HG02798 (cell line): ENCODE measurements around the gene MTMR10.
A peak's percentile ranks its signal among the peaks of the same experiment; 100 is the strongest.

Source experiments
- ATAC-seq: cut with Tn5 transposase; IDR thresholded peaks from one replicate; pipeline ENCODE4 v1.9.1; 2021; ENCODE audit warnings: mild to moderate bottlenecking; ENCODE audit not compliant: unreplicated experiment, poor library complexity

The MTMR10 gene

DNA sequence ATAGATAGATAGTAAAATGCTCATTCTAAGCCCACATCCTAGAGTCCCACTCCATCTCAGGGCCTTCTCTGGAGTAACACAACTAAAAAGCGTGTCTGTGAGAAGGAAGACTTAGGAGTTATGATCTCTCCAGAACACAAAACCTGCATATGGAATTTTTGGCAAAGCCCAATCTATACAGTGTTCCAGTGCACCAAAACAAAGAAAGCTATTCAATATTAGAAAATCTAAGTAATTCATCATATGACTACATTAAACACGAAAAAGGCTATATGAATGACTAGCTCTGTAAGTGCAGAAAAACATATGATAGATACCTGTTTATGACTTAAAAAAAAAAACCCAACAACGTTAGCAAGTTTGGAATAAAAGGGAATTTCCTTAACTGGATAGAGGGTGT, 27.7 kb downstream of the MTMR10 start:
- no peak for ATAC-seq

DNA sequence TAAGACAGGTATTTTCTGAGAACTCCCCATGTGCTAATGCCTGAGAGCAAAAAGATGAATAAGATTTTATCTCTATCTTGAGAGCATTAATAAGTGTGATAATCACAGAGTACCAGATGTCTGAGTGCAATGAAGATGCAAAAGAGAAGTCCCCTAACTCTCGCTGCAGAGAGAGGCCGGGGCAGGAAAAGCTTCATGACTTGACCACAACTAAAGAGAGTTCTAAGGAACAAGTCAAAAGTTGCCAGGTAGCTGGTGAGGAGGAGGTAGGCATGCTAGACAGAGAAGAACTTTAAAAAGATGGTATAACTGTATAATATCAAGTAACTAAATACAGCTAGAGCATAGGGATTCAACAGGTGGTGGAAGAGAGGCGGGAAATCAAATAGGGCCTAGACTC, 28.8 kb downstream of the MTMR10 start:
- ATAC-seq, result no peak

DNA sequence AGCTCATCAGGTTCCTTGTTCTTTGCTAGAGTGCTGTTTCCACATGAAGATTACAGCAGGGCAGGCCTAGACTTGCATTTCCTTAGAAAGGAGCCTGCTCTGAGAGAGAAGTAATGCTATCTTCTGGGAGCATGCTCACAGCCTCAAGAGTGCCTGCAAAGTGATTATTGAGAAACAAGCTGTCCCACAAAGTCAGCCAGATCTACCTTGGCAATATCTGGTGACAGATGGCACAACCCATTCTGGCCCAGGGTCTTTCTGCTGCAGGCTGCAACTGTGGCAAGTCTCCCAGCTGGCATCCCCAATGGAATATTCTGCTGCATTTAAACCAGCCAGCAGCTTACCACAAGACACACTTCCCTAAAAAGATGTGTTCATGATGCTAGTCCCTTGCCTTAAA, 29.3 kb downstream of the MTMR10 start:
- ATAC-seq, result no peak

DNA sequence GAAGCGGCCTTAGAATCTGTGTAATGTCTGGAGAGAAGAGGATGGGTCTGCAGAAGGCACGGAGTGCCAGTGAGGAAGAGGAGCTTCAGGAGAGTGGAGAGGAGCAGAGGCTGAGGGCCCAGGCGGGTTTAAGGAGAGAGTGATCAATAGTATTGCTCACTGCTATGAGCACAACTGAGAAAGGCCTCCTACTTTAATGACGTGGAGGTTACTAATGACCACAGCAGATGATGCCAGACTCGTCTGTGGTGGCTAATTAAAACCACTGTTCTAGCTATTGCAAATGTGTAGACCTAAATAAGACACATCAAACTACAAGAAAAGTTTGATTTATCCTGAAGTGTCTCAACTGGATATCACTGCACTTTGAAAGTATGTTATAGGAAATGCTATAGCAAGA, 33.2 kb downstream of the MTMR10 start:
- ATAC-seq, result no peak

DNA sequence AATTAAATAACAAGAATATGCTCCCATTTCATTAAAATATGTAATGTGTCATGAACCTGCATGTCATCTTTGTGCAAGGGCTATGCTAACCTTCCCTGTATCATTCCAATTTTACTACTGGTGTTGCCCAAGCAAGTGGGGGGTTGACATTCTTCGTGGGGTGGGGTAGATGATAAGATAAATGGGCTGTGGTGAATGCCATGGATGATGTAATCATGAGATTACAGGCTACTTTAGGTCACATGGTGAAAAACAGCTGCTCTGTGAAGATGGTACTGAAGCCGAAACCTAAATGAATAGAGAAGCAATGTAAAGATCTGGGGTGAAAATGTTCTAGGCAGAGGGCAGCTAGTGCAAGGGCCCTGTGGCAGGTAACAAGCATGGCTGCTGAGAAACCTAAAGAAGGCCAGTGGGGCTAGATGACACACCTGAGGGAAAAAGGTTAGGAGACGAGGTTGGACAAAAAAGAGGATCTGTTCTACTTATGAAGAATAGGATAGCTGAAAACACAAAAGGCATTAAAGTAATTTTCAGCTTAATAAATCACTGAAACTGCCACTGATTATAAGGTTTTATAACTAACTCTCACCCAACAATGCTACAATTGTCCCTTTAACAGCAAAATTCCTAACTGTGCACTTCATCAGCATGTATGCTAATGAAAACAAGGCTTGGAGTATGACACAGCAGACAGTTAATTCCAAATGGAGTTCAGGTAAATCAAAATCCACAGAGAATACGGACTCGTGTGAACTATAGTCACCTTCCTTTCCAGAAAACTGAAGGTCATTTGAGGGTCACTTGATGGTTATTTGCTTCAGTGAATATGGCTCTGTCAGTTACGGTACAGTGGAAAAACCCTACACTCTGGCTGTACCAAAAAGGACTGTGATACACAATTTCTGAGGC, 35.0 kb downstream of the MTMR10 start:
- no peak for ATAC-seq

DNA sequence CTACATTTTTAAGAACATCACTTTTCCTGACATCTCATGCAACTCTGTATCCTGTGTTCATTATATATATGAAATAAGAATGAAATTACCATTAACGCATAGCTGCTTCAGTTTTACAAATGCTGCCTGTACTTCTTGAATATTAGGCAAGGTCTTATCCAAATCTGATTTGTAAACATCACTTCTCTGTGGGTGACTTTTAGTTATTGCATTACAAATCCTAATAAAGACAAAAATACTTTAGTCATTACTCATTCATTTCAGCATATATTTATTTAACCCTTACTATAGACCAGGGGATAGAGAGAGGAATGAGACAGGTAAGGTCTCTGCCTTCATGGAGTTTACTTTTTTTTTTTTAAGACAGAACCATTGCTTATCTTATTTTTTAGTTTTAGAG, 36.8 kb downstream of the MTMR10 start:
- no peak for ATAC-seq

DNA sequence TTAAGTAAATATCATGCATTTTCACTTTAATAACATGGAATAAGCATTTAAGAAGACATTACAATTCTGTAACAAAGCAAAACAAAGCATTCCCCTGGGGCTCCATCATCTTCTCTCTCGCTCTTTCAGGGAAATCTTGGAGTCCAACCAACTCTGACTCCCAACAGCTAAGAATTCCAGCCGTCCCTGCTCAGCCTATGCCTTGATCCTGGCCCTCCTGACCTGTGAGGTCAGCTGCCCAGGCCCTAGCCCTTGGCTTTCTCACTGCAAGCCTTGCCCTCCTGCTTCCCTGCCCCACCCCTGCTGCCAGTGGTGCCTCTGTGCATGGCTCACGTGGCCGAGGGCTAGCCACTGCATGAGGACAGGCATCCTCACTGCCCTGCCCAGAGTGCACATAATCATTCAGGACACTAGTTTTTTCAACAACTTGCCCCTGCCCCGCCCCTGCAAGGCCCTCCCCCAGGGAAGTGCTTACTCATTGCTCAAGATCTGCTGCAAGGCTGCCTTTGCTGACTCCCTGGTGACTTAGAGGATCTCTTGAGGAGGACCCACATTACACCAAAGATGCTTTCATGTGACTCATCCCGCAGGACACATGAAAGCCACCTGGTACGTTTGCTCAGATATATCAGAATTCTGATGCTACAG, 37.6 kb downstream of the MTMR10 start:
- no peak for ATAC-seq

DNA sequence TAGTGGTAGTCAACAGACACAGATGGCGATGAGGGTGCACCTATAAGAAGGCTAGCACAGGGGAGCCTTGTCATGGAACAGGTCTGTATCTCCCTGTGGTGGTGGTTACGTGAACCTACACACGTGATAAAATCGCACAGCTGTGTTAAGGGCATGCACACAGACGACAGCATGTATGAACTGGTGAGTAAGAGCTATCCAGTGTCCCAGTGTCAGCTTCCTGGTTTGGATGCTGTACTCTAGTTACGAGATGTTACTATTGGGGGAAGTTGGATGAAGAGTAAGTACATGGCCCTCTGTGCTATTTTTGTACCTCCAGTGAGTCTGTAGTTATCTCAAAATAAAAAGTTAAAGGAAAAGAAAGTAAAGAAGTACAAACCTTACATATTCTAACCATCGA, 38.2 kb downstream of the MTMR10 start:
- no peak for ATAC-seq

DNA sequence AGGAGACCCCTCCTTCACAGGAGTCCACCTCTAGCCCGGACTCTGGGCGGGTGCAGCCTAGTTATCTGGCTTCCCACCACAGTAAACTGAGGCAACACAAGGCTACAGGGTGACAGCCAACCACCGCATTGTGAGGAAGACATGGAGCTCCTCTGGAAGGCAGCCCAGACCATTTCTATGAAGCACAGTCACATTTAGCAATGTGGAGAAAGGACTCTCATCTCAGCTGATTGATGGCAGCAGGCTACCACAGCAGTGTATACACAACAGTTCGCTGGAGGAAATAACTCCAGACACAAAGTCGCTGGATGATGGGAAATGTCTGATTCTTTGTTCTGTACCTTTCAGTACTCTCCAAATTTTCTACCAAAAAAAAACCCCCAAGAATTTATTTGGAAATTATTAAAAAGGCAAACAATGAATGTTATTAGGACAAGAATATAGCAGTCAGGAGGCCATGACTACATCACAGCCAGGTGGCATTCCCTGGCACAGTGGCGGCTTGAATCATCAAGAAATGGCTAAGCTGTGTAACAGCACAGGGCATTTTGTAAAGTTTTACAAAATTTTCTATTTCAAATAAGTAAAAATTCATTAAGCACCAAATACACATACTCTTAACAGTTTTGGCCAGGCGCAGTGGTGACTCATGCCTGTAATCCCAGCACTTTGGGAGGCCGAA, 47.6 kb downstream of the MTMR10 start:
- no peak for ATAC-seq

DNA sequence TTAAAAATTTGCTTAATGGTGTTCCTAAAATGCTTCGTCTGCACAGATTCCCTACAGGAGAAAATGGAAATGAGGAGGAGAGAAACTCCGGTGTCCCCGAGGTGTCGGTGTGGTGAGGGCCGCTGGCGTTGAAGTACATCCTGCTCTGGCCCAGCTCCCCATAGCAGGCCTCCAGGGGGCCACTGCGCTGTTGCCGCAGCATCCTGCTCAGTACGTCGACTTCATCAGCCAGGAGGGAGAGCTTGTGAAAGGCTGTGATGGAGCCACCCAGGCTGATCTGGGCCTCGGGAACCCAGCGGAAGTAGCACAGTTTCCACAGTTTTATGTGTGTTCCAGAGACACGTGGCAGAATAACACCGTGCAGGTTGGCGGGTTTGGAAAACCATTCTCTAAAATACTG, 49.9 kb downstream of the MTMR10 start:
- no peak for ATAC-seq

DNA sequence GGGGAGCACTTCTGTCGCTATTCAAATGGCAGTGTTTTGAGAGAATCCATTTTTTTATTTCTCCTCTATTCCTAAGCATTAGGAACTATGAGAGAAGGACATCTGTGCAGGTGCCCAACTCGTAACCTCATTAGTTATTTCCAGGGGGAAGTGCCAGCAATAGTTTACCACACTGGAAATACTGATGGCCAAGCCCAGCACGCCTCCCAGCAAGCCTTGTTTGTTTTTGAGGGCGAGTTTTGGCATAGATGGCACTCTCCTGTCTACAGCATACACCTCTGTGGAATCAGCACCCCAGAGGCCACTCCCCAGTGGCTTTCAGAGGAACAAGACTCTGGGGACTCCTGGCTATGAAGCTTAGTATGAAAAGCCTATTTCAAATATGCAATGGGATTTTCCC, 51.1 kb downstream of the MTMR10 start:
- no peak for ATAC-seq

DNA sequence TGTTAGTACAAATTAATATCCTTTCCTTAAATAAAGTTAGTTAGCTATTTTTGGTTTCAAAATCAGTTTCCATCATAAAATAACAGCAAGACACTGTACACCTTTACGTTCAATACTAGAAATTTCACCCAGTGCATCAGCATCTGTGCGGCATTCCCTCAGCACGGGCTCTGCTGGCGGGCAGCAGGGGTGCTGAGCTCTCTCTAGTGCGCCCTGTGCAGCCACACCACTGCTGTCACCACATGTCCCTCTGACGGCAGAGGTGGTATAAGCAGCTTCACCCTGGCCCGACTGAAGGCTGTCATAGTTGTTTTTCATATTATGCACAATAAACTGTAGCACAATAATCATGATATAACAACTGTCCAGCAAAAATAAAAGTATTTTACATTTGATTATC, 52.3 kb downstream of the MTMR10 start:
- no peak for ATAC-seq

DNA sequence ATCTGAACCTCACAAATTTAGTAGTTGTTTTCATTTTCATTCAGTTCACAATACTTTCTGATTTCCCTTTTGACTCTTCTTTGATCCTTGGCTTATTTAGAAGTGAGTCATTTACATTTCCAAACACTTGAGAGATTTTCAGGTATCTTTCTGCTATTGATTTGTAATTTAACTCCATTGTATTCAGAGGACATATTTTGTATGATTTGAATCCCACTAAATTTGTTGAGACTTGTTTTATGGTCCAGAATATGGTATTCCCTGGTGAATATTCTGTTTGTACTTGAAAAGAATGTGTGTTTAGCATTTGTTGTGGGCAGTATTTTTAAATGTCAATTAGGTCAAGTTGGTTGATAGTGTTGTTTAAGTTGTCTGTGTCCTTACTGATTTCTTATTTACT, 58.1 kb downstream of the MTMR10 start:
- ATAC-seq, result no peak

DNA sequence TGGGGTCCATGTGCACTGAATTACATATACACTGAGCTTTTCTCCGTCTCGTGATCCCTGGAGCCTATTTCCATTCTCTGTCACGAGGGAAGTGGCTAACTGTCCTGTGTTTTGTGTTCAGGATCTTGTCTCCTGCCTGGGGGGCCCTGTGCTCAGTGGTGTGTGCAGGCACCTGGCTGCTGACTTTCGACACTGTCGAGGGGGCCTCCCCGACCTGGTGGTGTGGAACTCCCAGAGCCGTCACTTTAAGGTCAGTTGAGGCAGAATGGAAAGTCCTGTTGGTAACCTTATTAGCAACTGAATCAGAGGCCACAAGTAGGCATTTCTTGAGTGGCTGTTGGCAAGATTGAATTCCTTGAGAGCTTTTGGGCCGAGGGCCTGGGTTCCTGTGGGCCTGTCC, 61.0 kb downstream of the MTMR10 start:
- peak; percentile 53 for ATAC-seq

DNA sequence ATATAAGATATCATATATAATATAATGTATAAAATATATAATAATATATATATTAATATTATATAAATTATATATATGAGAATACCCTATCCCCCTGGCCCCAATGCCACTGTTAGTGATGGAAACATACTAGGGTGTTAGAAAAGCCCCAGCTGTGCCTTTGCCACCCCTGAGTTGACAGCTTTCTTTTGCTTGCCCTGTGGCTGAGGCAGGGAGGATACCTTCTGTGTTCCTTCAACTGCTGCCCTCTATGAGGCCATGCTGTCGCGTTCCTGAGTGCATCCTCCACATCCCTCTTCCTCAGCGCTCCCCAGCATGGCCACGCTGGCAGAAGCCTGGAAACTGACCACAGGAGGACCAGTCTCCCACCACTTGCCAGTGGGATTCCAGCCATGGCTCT, 61.4 kb downstream of the MTMR10 start:
- peak; percentile 11 for ATAC-seq

DNA sequence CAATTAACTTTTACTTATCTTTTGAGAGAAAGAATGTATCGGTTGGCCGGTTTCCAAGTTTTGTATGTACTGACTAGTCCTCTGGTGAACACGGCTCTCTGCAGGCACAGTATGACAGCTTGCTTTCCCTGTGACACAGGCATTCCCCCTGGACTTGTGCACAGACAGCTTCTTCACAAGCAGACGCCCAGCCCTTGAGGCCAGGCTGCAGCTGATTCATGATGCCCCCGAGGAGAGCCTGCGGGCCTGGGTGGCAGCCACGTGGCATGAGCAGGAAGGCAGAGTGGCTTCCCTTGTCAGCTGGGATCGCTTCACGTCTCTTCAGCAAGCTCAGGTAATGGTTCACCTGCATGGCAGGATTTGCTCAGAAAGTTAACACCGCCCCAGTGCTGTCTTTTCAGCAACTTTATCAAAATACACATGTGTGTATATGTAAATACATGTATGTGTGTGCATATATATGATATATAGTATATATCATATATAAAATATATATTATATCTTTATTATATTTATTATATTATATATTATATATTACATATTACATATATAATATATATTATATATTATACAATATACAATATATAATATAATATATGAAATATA, 62.3 kb downstream of the MTMR10 start:
- ATAC-seq, result no peak

DNA sequence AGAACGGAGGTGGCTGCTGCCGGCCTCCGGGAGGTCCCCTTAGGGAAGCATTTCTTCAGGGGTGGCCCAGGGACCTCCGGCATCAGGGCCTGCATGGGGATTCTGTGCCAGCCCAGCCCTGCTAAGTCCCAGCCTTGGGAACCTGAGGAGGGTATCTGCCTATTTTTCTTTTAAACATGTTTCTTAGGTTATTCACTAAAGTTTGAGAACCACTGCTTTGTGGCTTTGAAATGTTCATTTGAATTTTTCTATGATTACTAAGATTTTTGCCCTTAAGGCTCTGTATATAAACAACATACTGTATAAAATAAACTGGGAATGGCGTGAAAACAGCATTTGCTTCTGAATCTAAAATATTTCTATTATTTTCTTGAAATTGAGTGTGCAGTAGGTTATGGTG, 63.4 kb downstream of the MTMR10 start:
- no peak for ATAC-seq

DNA sequence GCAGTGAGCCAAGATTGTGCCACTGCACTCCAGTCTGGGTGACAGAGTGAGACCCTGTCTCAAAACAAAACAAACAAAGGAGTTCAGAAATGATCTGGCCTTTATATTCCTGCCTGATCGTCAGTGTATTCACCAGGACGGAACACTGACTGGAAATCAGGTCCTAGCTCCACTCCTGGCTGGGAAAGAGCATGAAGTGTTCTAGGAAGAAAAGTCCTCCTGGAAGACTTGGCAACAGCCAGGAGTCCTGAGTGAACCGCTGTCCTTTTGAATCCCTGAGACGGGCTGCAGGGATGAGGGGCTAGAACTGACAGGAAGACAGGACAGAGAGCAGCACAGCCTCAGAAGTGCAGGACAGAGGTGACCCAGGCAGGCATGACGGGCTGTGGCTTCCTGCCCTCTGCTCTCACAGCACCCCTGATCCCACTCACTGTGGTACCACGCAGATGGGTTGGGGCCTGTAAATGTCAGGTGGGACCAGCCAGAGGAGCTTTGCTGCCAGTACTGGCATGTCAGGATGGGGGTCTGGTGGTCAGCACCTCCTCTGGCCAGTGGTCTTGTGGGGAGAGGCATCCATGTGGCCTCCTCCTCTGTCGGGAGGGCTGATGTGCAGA, 64.2 kb downstream of the MTMR10 start:
- no peak for ATAC-seq

DNA sequence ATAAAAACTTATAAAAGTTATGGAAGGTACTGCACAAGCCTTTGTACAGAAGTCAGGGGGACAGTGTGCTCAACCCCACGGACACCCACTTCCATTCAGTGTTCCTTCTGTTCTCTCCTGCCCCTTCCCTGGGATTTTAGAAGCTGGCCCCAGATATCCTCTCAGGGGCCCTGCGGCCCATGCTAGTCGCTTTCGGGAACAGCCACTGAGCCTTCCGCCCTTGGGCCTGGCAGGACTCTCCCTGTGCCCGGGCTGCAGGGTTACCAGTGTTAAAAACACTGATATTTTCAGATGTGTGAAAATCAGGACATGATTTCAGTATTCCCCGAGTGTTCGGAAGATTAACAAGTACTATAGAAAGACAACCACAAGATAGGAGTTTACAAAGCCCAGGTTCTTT, 65.3 kb downstream of the MTMR10 start:
- no peak for ATAC-seq

DNA sequence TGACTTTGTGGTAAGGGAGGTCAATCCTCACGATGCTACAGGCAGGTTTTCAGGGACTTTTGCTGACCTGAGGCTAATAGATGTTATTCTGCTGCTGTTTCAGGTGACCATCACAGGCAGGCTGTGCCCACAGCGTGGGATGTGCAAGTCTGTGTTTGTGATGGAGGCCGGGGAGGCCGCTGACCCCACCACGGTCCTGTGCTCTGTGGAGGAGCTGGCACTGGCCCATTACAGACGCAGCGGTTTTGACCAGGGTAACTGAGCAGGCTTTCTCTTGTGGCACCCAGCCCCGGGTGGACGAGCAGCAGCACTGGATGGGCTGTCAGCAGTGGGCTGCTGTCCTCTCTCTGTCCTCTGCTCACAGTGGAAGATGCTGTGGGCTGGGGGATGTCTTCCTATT, 65.7 kb downstream of the MTMR10 start:
- no peak for ATAC-seq

DNA sequence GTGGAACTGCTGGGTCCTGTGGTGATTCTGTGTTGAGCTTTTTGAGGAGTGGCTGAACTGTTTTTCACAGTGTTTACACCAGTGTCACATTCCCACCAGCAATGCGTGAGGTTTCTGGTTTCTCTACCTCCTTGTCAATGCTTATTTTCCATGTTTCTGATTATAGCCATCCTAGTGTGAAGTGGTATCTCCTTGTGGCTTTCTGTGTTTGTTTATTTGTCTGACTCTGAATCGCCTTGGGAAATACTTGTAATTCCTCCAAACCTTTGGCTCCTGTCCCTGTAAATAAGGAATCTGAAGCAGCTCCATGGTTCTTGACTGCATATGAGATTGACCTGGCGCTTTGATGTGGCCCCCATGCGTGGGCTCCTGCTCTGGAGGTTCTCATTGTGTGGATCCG, 67.1 kb downstream of the MTMR10 start:
- no peak for ATAC-seq
